ENCODE data around the gene TBC1D9.
"Not testable (repeated sequence)": the region's sequence is repeated elsewhere in the genome, so short reads cannot be mapped to it uniquely, and the experiment has no call there.

The TBC1D9 gene

GRCh38 chr4:140799686-140800225 lies 43.6 kb upstream of the TBC1D9 start:
- Histone ChIP-seq H3K9me3 (ENCODE audit: control insufficient read depth, low read length) (no peaks in the 10 kb centered on the region), H2AFZ (no peak overlapping the region), H3K4me3 (ENCODE audit: low read depth, low read length) (no peak overlapping the region), H3K4me1 (no peaks in the 10 kb centered on the region), H3K36me3 (ENCODE audit: control insufficient read depth, insufficient read depth, low read length) (no peaks in the 10 kb centered on the region), H3K9ac (no peak overlapping the region), H3K27ac (no peak overlapping the region), H3K79me2 (no peaks in the 10 kb centered on the region), H3K27me3 (ENCODE audit: control insufficient read depth, insufficient read depth, low read length) (no peaks in the 10 kb centered on the region), H3K4me2 (ENCODE audit: low read length) (no peak overlapping the region)
- TF ChIP-seq, protein P1, sequence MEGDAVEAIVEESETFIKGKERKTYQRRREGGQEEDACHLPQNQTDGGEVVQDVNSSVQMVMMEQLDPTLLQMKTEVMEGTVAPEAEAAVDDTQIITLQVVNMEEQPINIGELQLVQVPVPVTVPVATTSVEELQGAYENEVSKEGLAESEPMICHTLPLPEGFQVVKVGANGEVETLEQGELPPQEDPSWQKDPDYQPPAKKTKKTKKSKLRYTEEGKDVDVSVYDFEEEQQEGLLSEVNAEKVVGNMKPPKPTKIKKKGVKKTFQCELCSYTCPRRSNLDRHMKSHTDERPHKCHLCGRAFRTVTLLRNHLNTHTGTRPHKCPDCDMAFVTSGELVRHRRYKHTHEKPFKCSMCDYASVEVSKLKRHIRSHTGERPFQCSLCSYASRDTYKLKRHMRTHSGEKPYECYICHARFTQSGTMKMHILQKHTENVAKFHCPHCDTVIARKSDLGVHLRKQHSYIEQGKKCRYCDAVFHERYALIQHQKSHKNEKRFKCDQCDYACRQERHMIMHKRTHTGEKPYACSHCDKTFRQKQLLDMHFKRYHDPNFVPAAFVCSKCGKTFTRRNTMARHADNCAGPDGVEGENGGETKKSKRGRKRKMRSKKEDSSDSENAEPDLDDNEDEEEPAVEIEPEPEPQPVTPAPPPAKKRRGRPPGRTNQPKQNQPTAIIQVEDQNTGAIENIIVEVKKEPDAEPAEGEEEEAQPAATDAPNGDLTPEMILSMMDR (IDR thresholded peaks at IDR 0.05): no peak

DNA sequence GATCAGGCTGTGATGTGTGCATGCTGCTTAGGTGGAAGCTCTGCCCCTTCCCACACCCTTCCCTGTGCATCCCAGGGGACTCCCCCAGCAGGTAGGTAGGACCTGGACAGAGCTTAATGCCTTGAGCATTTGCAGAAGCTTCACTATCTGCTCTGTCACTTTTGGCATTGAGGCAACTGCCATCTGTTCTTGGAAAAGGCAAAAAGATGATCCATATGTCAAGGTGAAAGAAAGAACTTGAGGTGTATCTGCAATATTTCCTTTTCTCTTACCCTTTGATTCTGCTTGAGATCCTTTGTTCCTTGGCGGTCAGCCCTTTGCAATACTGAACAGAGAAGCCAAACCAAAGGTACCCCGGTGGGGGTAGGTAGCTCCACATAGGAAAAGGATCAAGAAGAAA lies 37.1 kb upstream of the TBC1D9 start:
- H3K36me3 ChIP-seq (ENCODE audit: control insufficient read depth, insufficient read depth, low read length): no peaks in the 10 kb centered on the region
- H3K9ac ChIP-seq: no peak overlapping the region
- TF ChIP-seq, protein P1 (IDR thresholded peaks at IDR 0.05): no peak
- H3K79me2 ChIP-seq: no peaks in the 10 kb centered on the region
- no peaks in the 10 kb centered on the region for H3K9me3 ChIP-seq (ENCODE audit: control insufficient read depth, low read length)
- H3K27ac ChIP-seq: no peak overlapping the region
- no peaks in the 10 kb centered on the region for H3K4me1 ChIP-seq
- no peak overlapping the region for H2AFZ ChIP-seq
- no peak overlapping the region for H3K4me3 ChIP-seq (ENCODE audit: low read depth, low read length)
- no peaks in the 10 kb centered on the region for H3K27me3 ChIP-seq (ENCODE audit: control insufficient read depth, insufficient read depth, low read length)
- no peak overlapping the region for H3K4me2 ChIP-seq (ENCODE audit: low read length)

DNA sequence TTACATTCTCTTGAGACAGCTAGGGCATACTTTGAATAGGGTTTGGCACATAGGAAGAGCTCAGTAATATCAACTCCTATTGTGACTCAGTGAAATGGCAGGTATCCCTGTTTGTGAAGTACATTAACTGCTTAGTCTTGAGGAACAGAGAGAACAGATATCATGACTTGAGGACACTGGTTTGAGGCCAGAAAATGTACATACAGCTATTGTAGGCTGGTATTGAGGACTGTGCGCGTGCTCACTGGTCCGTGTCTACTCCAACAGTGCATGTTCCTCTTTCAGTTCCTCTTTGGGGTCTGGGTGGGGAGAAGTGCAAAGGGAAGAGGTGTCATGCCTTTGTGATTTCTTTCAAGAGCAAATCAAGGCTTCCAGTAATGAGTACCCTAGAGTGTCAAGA lies 34.6 kb upstream of the TBC1D9 start:
- H3K9me3 ChIP-seq (ENCODE audit: control insufficient read depth, low read length): no peaks in the 10 kb centered on the region
- H3K79me2 ChIP-seq: no peaks in the 10 kb centered on the region
- no peaks in the 10 kb centered on the region for H3K27me3 ChIP-seq (ENCODE audit: control insufficient read depth, insufficient read depth, low read length)
- no peak overlapping the region for H3K27ac ChIP-seq
- no peaks in the 10 kb centered on the region for H3K4me1 ChIP-seq
- H3K36me3 ChIP-seq (ENCODE audit: control insufficient read depth, insufficient read depth, low read length): no peaks in the 10 kb centered on the region
- H3K4me3 ChIP-seq (ENCODE audit: low read depth, low read length): no peak overlapping the region
- no peak overlapping the region for H2AFZ ChIP-seq
- H3K4me2 ChIP-seq (ENCODE audit: low read length): no peak overlapping the region
- TF ChIP-seq, protein P1 (IDR thresholded peaks at IDR 0.05): no peak
- H3K9ac ChIP-seq: no peak overlapping the region

DNA sequence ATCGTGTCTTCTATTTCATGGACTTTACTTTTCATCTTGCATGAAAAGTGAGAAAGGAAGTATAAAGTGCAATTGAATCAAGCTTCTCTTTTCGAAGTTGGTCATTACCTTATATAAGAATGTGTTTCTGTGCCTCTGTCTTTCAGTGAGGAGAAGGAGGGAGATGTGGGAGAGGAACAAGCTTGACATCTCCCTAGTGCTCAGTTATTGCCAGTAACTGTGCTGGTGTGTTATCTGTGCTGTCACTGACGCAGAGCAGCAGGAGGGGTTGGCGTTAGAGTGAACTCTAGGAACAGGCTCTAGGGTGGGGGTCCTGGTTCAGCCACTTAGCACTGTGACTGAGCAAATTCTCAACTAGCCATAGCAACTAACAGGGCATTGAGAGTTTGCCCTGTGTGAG lies 34.0 kb upstream of the TBC1D9 start:
- no peak overlapping the region for H3K27ac ChIP-seq

DNA sequence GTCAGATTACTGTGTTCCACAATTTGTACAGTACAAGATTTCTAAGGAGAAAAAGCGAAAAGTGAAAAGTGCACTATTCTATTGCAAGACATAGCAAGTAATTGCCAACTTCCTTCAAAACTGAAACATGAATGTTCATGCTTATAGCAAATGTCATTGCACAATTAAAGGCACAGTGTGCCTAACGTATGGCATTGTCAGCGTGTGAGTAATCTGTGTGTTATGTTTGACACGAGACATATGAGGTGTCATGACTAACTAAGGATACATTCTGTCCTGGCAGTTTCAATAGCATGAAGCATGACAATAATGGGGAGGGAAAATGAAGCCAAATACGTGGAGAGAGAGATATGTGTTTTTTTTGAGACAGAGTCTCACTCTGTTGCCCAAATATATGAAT lies 33.6 kb upstream of the TBC1D9 start:
- H2AFZ ChIP-seq: no peak overlapping the region
- H3K79me2 ChIP-seq: no peaks in the 10 kb centered on the region
- no peak overlapping the region for H3K4me3 ChIP-seq (ENCODE audit: low read depth, low read length)
- TF ChIP-seq, protein P1 (IDR thresholded peaks at IDR 0.05): no peak
- H3K36me3 ChIP-seq (ENCODE audit: control insufficient read depth, insufficient read depth, low read length): no peaks in the 10 kb centered on the region
- no peak overlapping the region for H3K27ac ChIP-seq
- no peak overlapping the region for H3K9ac ChIP-seq
- no peak overlapping the region for H3K4me2 ChIP-seq (ENCODE audit: low read length)
- no peaks in the 10 kb centered on the region for H3K9me3 ChIP-seq (ENCODE audit: control insufficient read depth, low read length)
- no peaks in the 10 kb centered on the region for H3K27me3 ChIP-seq (ENCODE audit: control insufficient read depth, insufficient read depth, low read length)
- H3K4me1 ChIP-seq: no peaks in the 10 kb centered on the region

More for the DNA sequence above, 34.0 kb upstream of the TBC1D9 start:
- no peak overlapping the region for H2AFZ ChIP-seq
- H3K4me2 ChIP-seq (ENCODE audit: low read length): no peak overlapping the region
- H3K9ac ChIP-seq: no peak overlapping the region
- no peaks in the 10 kb centered on the region for H3K36me3 ChIP-seq (ENCODE audit: control insufficient read depth, insufficient read depth, low read length)
- H3K9me3 ChIP-seq (ENCODE audit: control insufficient read depth, low read length): no peaks in the 10 kb centered on the region
- no peaks in the 10 kb centered on the region for H3K27me3 ChIP-seq (ENCODE audit: control insufficient read depth, insufficient read depth, low read length)
- H3K79me2 ChIP-seq: no peaks in the 10 kb centered on the region
- TF ChIP-seq, protein P1 (IDR thresholded peaks at IDR 0.05): no peak
- H3K4me3 ChIP-seq (ENCODE audit: low read depth, low read length): no peak overlapping the region
- no peaks in the 10 kb centered on the region for H3K4me1 ChIP-seq

GRCh38 chr4:140782787-140783186 lies 26.6 kb upstream of the TBC1D9 start:
- not testable (repeated sequence) for H3K79me2 ChIP-seq; H3K4me2 ChIP-seq (ENCODE audit: low read length); H3K9ac ChIP-seq; H3K27me3 ChIP-seq (ENCODE audit: control insufficient read depth, insufficient read depth, low read length); H3K4me1 ChIP-seq; H3K36me3 ChIP-seq (ENCODE audit: control insufficient read depth, insufficient read depth, low read length); H3K27ac ChIP-seq; H3K9me3 ChIP-seq (ENCODE audit: control insufficient read depth, low read length); H2AFZ ChIP-seq; H3K4me3 ChIP-seq (ENCODE audit: low read depth, low read length)

Measured in parathyroid adenoma (tissue), 2 donors.